T-helper 17 cell (primary cell): Measurements from ENCODE around the gene TCTN2. TPM values are rescaled to one million over a fixed set of nuclear protein-coding genes. Genes with fewer than 3 reads are reported as not detected.

ENCODE experiments used
- ATAC-seq: fragments of 150-1000 bp; cut with Tn5 transposase; 2 replicates; pipeline ENCODE4 v1.10.0; 2021; ENCODE audit warnings: mild to moderate bottlenecking, moderate library complexity
- DNase-seq, 3 donors: peaks; one replicate each; pipeline versions ENCODE4 v3.0.0 to v3.0.0-alpha.2; 2020 to 2021
- H3K9me3 ChIP-seq: one replicate; pipeline ENCODE4 v1.7.0; 2013; ENCODE audit warnings: low read length, mild to moderate bottlenecking; ENCODE audit not compliant: control insufficient read depth, poor library complexity, severe bottlenecking
- H3K27ac Mint-ChIP-seq: one replicate; pipeline ENCODE4 v1.8.0; 2022; ENCODE audit warnings: mild to moderate bottlenecking, moderate library complexity, mixed read lengths
- H3K27me3 Mint-ChIP-seq: one replicate; pipeline ENCODE4 v1.8.0; 2022; ENCODE audit warnings: mixed read lengths
- H3K36me3 Mint-ChIP-seq: one replicate; pipeline ENCODE4 v1.8.0; 2022; ENCODE audit warnings: low read depth, mixed read lengths
- H3K4me1 Mint-ChIP-seq: one replicate; pipeline ENCODE4 v1.8.0; 2022; ENCODE audit warnings: mild to moderate bottlenecking, mixed read lengths
- H3K4me3 Mint-ChIP-seq: one replicate; pipeline ENCODE4 v1.8.0; 2022; ENCODE audit warnings: mild to moderate bottlenecking, moderate library complexity, mixed read lengths
- total RNA-seq, 4 donors: library from RNA in 2 of 4; stranded (reverse) in 2 of 4; gene quantifications; one replicate each; pipeline ENCODE4 v1.2.3 and lab custom pipeline; 2022 to 2026

The TCTN2 gene
- total RNA-seq, 2 donors from 2014 or later, result 5.1 to 6.0 TPM

- Mint-ChIP-seq H3K4me1 (peaks cover 10% of the 10 kb centered on the region), H3K36me3 (peaks cover 11% of the 10 kb centered on the region), H3K27ac (peak overlapping the region; percentile 87), H3K4me3 (no peak overlapping the region), H3K27me3 (no peaks in the 10 kb centered on the region)
- ATAC-seq (no peak), DNase-seq (no peak)
- H3K9me3 ChIP-seq, result no peaks in the 10 kb centered on the region
These were observed 10.8 kb upstream of the TCTN2 start for GRCh38 chr12:123659996-123660727.

GRCh38 chr12:123667771-123668170 lies 3.1 kb upstream of the TCTN2 start:
- H3K4me3 Mint-ChIP-seq, result no peak overlapping the region
- ATAC-seq (no peak), DNase-seq (no peak)
- no peak overlapping the region for H3K27ac Mint-ChIP-seq
- H3K9me3 ChIP-seq, result no peaks in the 10 kb centered on the region
- H3K36me3 Mint-ChIP-seq, result no peaks in the 10 kb centered on the region
- peaks cover 11% of the 10 kb centered on the region for H3K4me1 Mint-ChIP-seq
- H3K27me3 Mint-ChIP-seq, result no peaks in the 10 kb centered on the region

- DNase-seq (no peak), ATAC-seq (no peak)
- H3K27ac Mint-ChIP-seq, result peak overlapping the region; percentile 77
These were observed 963 bp downstream of the TCTN2 start for GRCh38 chr12:123671876-123672275.

GRCh38 chr12:123675436-123675835 lies 4.5 kb downstream of the TCTN2 start:
- ATAC-seq, result no peak

More at GRCh38 chr12:123671876-123672275, 963 bp downstream of the TCTN2 start:
- Mint-ChIP-seq H3K36me3 (no peaks in the 10 kb centered on the region), H3K4me1 (peaks cover 14% of the 10 kb centered on the region), H3K4me3 (peak overlapping the region; percentile 90), H3K27me3 (no peaks in the 10 kb centered on the region)
- H3K9me3 ChIP-seq, result no peaks in the 10 kb centered on the region

GRCh38 chr12:123676616-123677320 lies 5.9 kb downstream of the TCTN2 start:
- Mint-ChIP-seq H3K36me3 (peaks cover 3% of the 10 kb centered on the region), H3K4me1 (peaks cover 12% of the 10 kb centered on the region), H3K27ac (no peak overlapping the region), H3K27me3 (no peaks in the 10 kb centered on the region), H3K4me3 (no peak overlapping the region)
- no peak for ATAC-seq
- DNase-seq, result no peak
- no peaks in the 10 kb centered on the region for H3K9me3 ChIP-seq

More at GRCh38 chr12:123675436-123675835, 4.5 kb downstream of the TCTN2 start:
- peaks cover 16% of the 10 kb centered on the region for H3K4me1 Mint-ChIP-seq
- no peaks in the 10 kb centered on the region for H3K9me3 ChIP-seq
- H3K27me3 Mint-ChIP-seq, result no peaks in the 10 kb centered on the region
- no peaks in the 10 kb centered on the region for H3K36me3 Mint-ChIP-seq
- no peak overlapping the region for H3K27ac Mint-ChIP-seq
- no peak for DNase-seq
- no peak overlapping the region for H3K4me3 Mint-ChIP-seq

GRCh38 chr12:123678981-123679380 lies 8.1 kb downstream of the TCTN2 start:
- no peaks in the 10 kb centered on the region for H3K9me3 ChIP-seq
- ATAC-seq (no peak), DNase-seq (no peak)
- H3K4me1 Mint-ChIP-seq, result peaks cover 2% of the 10 kb centered on the region
- H3K27me3 Mint-ChIP-seq, result no peaks in the 10 kb centered on the region
- H3K27ac Mint-ChIP-seq, result peak overlapping the region; percentile 16
- no peak overlapping the region for H3K4me3 Mint-ChIP-seq
- H3K36me3 Mint-ChIP-seq, result peaks cover 3% of the 10 kb centered on the region

- no peak overlapping the region for H3K27ac Mint-ChIP-seq
- H3K27me3 Mint-ChIP-seq, result no peaks in the 10 kb centered on the region
- H3K36me3 Mint-ChIP-seq, result peaks cover 5% of the 10 kb centered on the region
- H3K4me1 Mint-ChIP-seq, result peaks cover 4% of the 10 kb centered on the region
- H3K4me3 Mint-ChIP-seq, result no peak overlapping the region
- ATAC-seq, result no peak
- no peak for DNase-seq
- H3K9me3 ChIP-seq, result no peaks in the 10 kb centered on the region
These were observed 10.7 kb downstream of the TCTN2 start for GRCh38 chr12:123681605-123682004.

GRCh38 chr12:123683964-123684363 lies 13.1 kb downstream of the TCTN2 start:
- Mint-ChIP-seq H3K4me1 (peaks cover 5% of the 10 kb centered on the region), H3K4me3 (no peak overlapping the region), H3K36me3 (peaks cover 5% of the 10 kb centered on the region), H3K27ac (no peak overlapping the region), H3K27me3 (no peaks in the 10 kb centered on the region)
- DNase-seq (no peak), ATAC-seq (no peak)
- H3K9me3 ChIP-seq, result no peaks in the 10 kb centered on the region

GRCh38 chr12:123686636-123687190 lies 15.8 kb downstream of the TCTN2 start:
- H3K4me3 Mint-ChIP-seq, result no peak overlapping the region

GRCh38 chr12:123690191-123690840 lies 19.4 kb downstream of the TCTN2 start:
- H3K36me3 Mint-ChIP-seq, result no peaks in the 10 kb centered on the region
- peaks cover 3% of the 10 kb centered on the region for H3K4me1 Mint-ChIP-seq
- H3K9me3 ChIP-seq, result no peaks in the 10 kb centered on the region
- no peaks in the 10 kb centered on the region for H3K27me3 Mint-ChIP-seq
- no peak for ATAC-seq
- no peak overlapping the region for H3K4me3 Mint-ChIP-seq
- no peak overlapping the region for H3K27ac Mint-ChIP-seq
- no peak for DNase-seq

More at GRCh38 chr12:123686636-123687190, 15.8 kb downstream of the TCTN2 start:
- Mint-ChIP-seq H3K4me1 (peaks cover 5% of the 10 kb centered on the region), H3K36me3 (peaks cover 2% of the 10 kb centered on the region), H3K27ac (no peak overlapping the region), H3K27me3 (no peaks in the 10 kb centered on the region)
- no peak for ATAC-seq
- no peak for DNase-seq
- no peaks in the 10 kb centered on the region for H3K9me3 ChIP-seq

- DNase-seq (no peak), ATAC-seq (no peak)
- no peak overlapping the region for H3K27ac Mint-ChIP-seq
- H3K4me1 Mint-ChIP-seq, result no peaks in the 10 kb centered on the region
- no peaks in the 10 kb centered on the region for H3K36me3 Mint-ChIP-seq
- no peaks in the 10 kb centered on the region for H3K9me3 ChIP-seq
- no peak overlapping the region for H3K4me3 Mint-ChIP-seq
- H3K27me3 Mint-ChIP-seq, result no peaks in the 10 kb centered on the region
These were observed 25.3 kb downstream of the TCTN2 start for GRCh38 chr12:123696207-123696606.

GRCh38 chr12:123696646-123697045 lies 25.7 kb downstream of the TCTN2 start:
- no peak for ATAC-seq

GRCh38 chr12:123705935-123706334 lies 35.0 kb downstream of the TCTN2 start:
- H3K27ac Mint-ChIP-seq, result no peak overlapping the region
- H3K4me1 Mint-ChIP-seq, result peaks cover 5% of the 10 kb centered on the region
- no peak overlapping the region for H3K4me3 Mint-ChIP-seq
- H3K36me3 Mint-ChIP-seq, result no peaks in the 10 kb centered on the region
- no peaks in the 10 kb centered on the region for H3K27me3 Mint-ChIP-seq
- DNase-seq (no peak), ATAC-seq (no peak)
- H3K9me3 ChIP-seq, result no peaks in the 10 kb centered on the region

More at GRCh38 chr12:123696646-123697045, 25.7 kb downstream of the TCTN2 start:
- no peak for DNase-seq
- Mint-ChIP-seq H3K36me3 (no peaks in the 10 kb centered on the region), H3K27ac (no peak overlapping the region), H3K27me3 (no peaks in the 10 kb centered on the region), H3K4me3 (no peak overlapping the region), H3K4me1 (no peaks in the 10 kb centered on the region)
- no peaks in the 10 kb centered on the region for H3K9me3 ChIP-seq
